Measurements from ENCODE around the gene RFX5.

- TF ChIP-seq CTCF (IDR thresholded peaks at IDR 0.05), result no peak
- no peak for TF ChIP-seq POLR2A (IDR thresholded peaks at IDR 0.05)
- no peak for TF ChIP-seq EP300 (IDR thresholded peaks at IDR 0.05)
These were observed 22.6 kb downstream of the RFX5 start for GRCh38 chr1:151324390-151324930.
